CD14-positive monocyte (primary cell): ENCODE measurements around the gene FLT3LG. TPM values are rescaled to one million over a fixed set of nuclear protein-coding genes. Genes with fewer than 3 reads are reported as not detected.
A peak's percentile ranks its signal among the peaks of the same experiment; 100 is the strongest.

ENCODE experiments used
- DNase-seq, 3 donors: peaks; one replicate each; pipeline ENCODE4 v3.0.0-alpha.2; 2011 to 2022
- H2AFZ ChIP-seq: 2 replicates; pipeline ENCODE4 v1.6.0; 2012; ENCODE audit warnings: mild to moderate bottlenecking, low read depth, low read length, inconsistent platforms; ENCODE audit not compliant: insufficient read depth, poor library complexity, severe bottlenecking
- H3K27ac ChIP-seq, 2 donors: 1 replicate in 1 of 2; 2 replicates in 1 of 2; pipeline ENCODE4 v1.5.1; 2012 to 2013; ENCODE audit warnings: low read length in 2 of 2, control low read depth in 1 of 2, inconsistent platforms in 1 of 2, low read depth in 1 of 2, mild to moderate bottlenecking in 1 of 2
- H3K27me3 ChIP-seq, 2 donors: one replicate each; pipeline versions ENCODE4 v1.6.0 to v1.6.1; 2011 to 2013; ENCODE audit warnings: low read length in 2 of 2; ENCODE audit not compliant: control insufficient read depth in 2 of 2, insufficient read depth in 2 of 2
- H3K36me3 ChIP-seq, 2 donors: replicated peaks in 1 of 2; 1 replicate in 1 of 2; 2 replicates in 1 of 2; pipeline versions ENCODE4 v1.5.1 to v1.6.1; 2012 to 2013; ENCODE audit warnings: low read length in 2 of 2, control low read depth in 1 of 2, inconsistent platforms in 1 of 2, mild to moderate bottlenecking in 1 of 2; ENCODE audit not compliant: insufficient read depth in 2 of 2, control insufficient read depth in 1 of 2
- H3K4me1 ChIP-seq, 2 donors: 1 replicate in 1 of 2; 2 replicates in 1 of 2; pipeline versions ENCODE4 v1.5.1 to v1.6.1; 2012 to 2013; ENCODE audit warnings: low read length in 2 of 2, control low read depth in 1 of 2, inconsistent platforms in 1 of 2, mild to moderate bottlenecking in 1 of 2, moderate library complexity in 1 of 2; ENCODE audit not compliant: insufficient read depth in 2 of 2, control insufficient read depth in 1 of 2
- H3K4me2 ChIP-seq: replicated peaks from 2 replicates; pipeline ENCODE3; 2012; ENCODE audit warnings: low read length, moderate library complexity, mild to moderate bottlenecking; ENCODE audit not compliant: poor library complexity, severe bottlenecking; ENCODE audit errors: extremely low read depth
- H3K4me3 ChIP-seq, 3 experiments: fragments of 200-600 bp in 1 of 3; sonication (generic) in 1 of 3; replicated peaks in 1 of 3; 1 replicate in 2 of 3; 2 replicates in 1 of 3; pipeline ENCODE4 v1.5.1; 2011 to 2013; ENCODE audit warnings: low read length in 3 of 3, mild to moderate bottlenecking in 3 of 3, control low read depth in 2 of 3, low read depth in 2 of 3, inconsistent platforms in 1 of 3, moderate library complexity in 1 of 3
- H3K79me2 ChIP-seq: 2 replicates; pipeline ENCODE4 v1.6.0; 2012; ENCODE audit warnings: mild to moderate bottlenecking, control low read depth, inconsistent platforms, low read length, moderate library complexity; ENCODE audit not compliant: insufficient read depth
- H3K9ac ChIP-seq: 2 replicates; pipeline ENCODE4 v1.6.0; 2017; ENCODE audit warnings: low read length, mild to moderate bottlenecking; ENCODE audit not compliant: insufficient read depth, poor library complexity, severe bottlenecking
- H3K9me3 ChIP-seq, 2 donors: replicated peaks in 1 of 2; 1 replicate in 1 of 2; 2 replicates in 1 of 2; pipeline versions ENCODE4 v1.5.1 to v1.6.1; 2012 to 2013; ENCODE audit warnings: low read length in 2 of 2, control low read depth in 1 of 2; ENCODE audit not compliant: control insufficient read depth in 1 of 2, insufficient read depth in 1 of 2
- H4K20me1 ChIP-seq: 2 replicates; pipeline ENCODE4 v1.6.0; 2012; ENCODE audit warnings: mild to moderate bottlenecking, low read length, control low read depth, moderate library complexity; ENCODE audit not compliant: insufficient read depth
- H3K27ac Mint-ChIP-seq, 7 donors: one replicate each; pipeline ENCODE4 v1.8.0; 2020; ENCODE audit warnings: mild to moderate bottlenecking in 7 of 7, mixed read lengths in 7 of 7, moderate library complexity in 6 of 7, inconsistent platforms in 2 of 7
- H3K27me3 Mint-ChIP-seq, 3 donors: one replicate each; pipeline ENCODE4 v1.8.0; 2021 to 2022; ENCODE audit warnings: low read depth in 3 of 3, mild to moderate bottlenecking in 3 of 3, mixed read lengths in 3 of 3, moderate library complexity in 3 of 3, inconsistent platforms in 1 of 3
- H3K36me3 Mint-ChIP-seq, 2 donors: one replicate each; pipeline ENCODE4 v1.8.0; 2020; ENCODE audit warnings: mixed read lengths in 2 of 2, inconsistent platforms in 1 of 2, mild to moderate bottlenecking in 1 of 2
- H3K4me1 Mint-ChIP-seq: one replicate; pipeline ENCODE4 v1.8.0; 2020; ENCODE audit warnings: mild to moderate bottlenecking, mixed read lengths
- H3K4me3 Mint-ChIP-seq, 2 donors: one replicate each; pipeline ENCODE4 v1.8.0; 2020; ENCODE audit warnings: mild to moderate bottlenecking in 2 of 2, mixed read lengths in 2 of 2, moderate library complexity in 1 of 2
- H3K9me3 Mint-ChIP-seq, 7 donors: one replicate each; pipeline ENCODE4 v1.8.0; 2020 to 2022; ENCODE audit warnings: mixed read lengths in 7 of 7, mild to moderate bottlenecking in 6 of 7, moderate library complexity in 6 of 7, inconsistent platforms in 2 of 7
- CTCF ChIP-seq: fragments of 200-600 bp; IDR thresholded peaks from one replicate; pipeline ENCODE4 v1.8.0; 2022; ENCODE audit warnings: antibody characterized with exemption, mild to moderate bottlenecking
- WGBS: methylation state at CpG from one replicate; pipeline ENCODE4 v1.1.5; 2013; ENCODE audit warnings: missing lambda C conversion rate; ENCODE audit not compliant: insufficient coverage; 5-methylcytosine and 5-hydroxymethylcytosine counted together
- intact Hi-C, 2 donors: fragments of 100-400 bp; cut with micrococcal nuclease; formaldehyde crosslinking; loops; one replicate each; pipeline versions ENCODE4 v1.15.0 to v1.15.1; 2023
- polyA minus RNA-seq: library from RNA; depleted of rRNA, polyadenylated mRNA; stranded (reverse); fragments of >200 nt; gene quantifications from 2 replicates; pipeline ENCODE4 v1.2.3, GENCODE V29; 2012
- polyA plus RNA-seq, 3 donors: library from polyadenylated mRNA; depleted of rRNA in 1 of 3; unstranded in 2 of 3; stranded (reverse) in 1 of 3; fragments of 300-500 nt in 2 of 3; fragments of >200 nt in 1 of 3; fragmentation: Illumina TruSeq in 2 of 3; gene quantifications; 1 replicate in 2 of 3; 2 replicates in 1 of 3; pipeline ENCODE4 v1.2.3, GENCODE V29; 2012 to 2021
- total RNA-seq, 12 experiments: library from RNA in 1 of 12; stranded (reverse) in 1 of 12; fragments of 120-200 nt in 1 of 12; gene quantifications; one replicate each; pipeline ENCODE4 v1.2.4 and lab custom pipeline; 2013 to 2026; ENCODE audit warnings: mixed read lengths in 6 of 12, inconsistent platforms in 1 of 12

FLT3LG gene
- 6.7 TPM for total RNA-seq (2013)
- polyA plus RNA-seq = 10 to 100 TPM in 1 of 3 donors, 1 to 10 TPM in 2; 5.0 to 13.8 (median 6.9) TPM
- polyA minus RNA-seq = 3.3 and 7.3 TPM in 2 replicates
- total RNA-seq (lab: John Stamatoyannopoulos, UW) = 0 to 0.69 (median 0.18) reads per million in 11 experiments

GRCh38 chr19:49473868-49474541, at the start of gene FLT3LG:
TSS of gene FLT3LG (plus strand) at chr19:49474215. CDS start at chr19:49474640, 425 bp downstream.
- Mint-ChIP-seq H3K36me3 (peaks cover 8 to 9% of the 10 kb centered on the region in 2 donors), H3K9me3 (peaks cover 0 to 2% (median 0%) of the 10 kb centered on the region in 7 donors), H3K27me3 (peaks cover 2 to 13% (median 6%) of the 10 kb centered on the region in 3 donors), H3K4me1 (peaks cover 45% of the 10 kb centered on the region), H3K4me3 (peak within 1 kb of the TSS; percentile 86 to 91), H3K27ac (peak within 1 kb of the TSS; percentile 33 to 92 (median 88))
- H3K79me2 ChIP-seq = no peaks in the 10 kb centered on the region
- TF ChIP-seq CTCF = peak; percentile 93
- intact Hi-C loops = loop anchor here in 1 of 2 donors (5.0 kb wide), 1 partner anchor 203 kb away; the partner anchor contains the start of gene PRMT1
- peaks cover 32 to 41% of the 10 kb centered on the region in 2 donors for H3K4me1 ChIP-seq
- H3K27ac ChIP-seq = peak within 1 kb of the TSS; percentile 53 to 83
- no peaks in the 10 kb centered on the region for H3K9me3 ChIP-seq
- H3K4me3 ChIP-seq = peak within 1 kb of the TSS; percentile 62 to 90 (median 69)
- WGBS = 2% methylated on average over 26 of the region's 33 CpGs
- H2AFZ ChIP-seq = peak within 1 kb of the TSS; percentile 88
- H3K36me3 ChIP-seq = no peaks in the 10 kb centered on the region
- H3K27me3 ChIP-seq = no peaks in the 10 kb centered on the region
- peak within 1 kb of the TSS; percentile 84 for H3K4me2 ChIP-seq
- peak; percentile 82 to 86 (median 85) for DNase-seq
- peak within 1 kb of the TSS; percentile 79 for H3K9ac ChIP-seq
- no peaks in the 10 kb centered on the region for H4K20me1 ChIP-seq

- peaks cover 97 to 100% (median 97%) of the 10 kb centered on the region in 3 donors for H3K27me3 Mint-ChIP-seq
- Histone ChIP-seq H3K9ac (no peak within 1 kb of the TSS), H3K27ac (no peak within 1 kb of the TSS), H3K9me3 (peaks cover 0 to 48% of the 10 kb centered on the region in 2 donors), H3K36me3 (no peaks in the 10 kb centered on the region), H4K20me1 (no peaks in the 10 kb centered on the region), H2AFZ (no peak within 1 kb of the TSS), H3K4me2 (no peak within 1 kb of the TSS), H3K4me1 (peaks cover 13 to 27% of the 10 kb centered on the region in 2 donors), H3K4me3 (no peak within 1 kb of the TSS), H3K27me3 (peaks cover 81 to 99% of the 10 kb centered on the region in 2 donors), H3K79me2 (no peaks in the 10 kb centered on the region)
- peaks cover 0 to 38% (median 19%) of the 10 kb centered on the region in 7 donors for H3K9me3 Mint-ChIP-seq
- intact Hi-C loops = loop anchor here in 1 of 2 donors (10.0 kb wide), 1 partner anchor 50 kb away; no protein-coding TSS in a partner anchor
- H3K4me3 Mint-ChIP-seq = peak within 1 kb of the TSS in 1 of 2 donors; percentile 88
- 70% methylated on average over 7 of the region's 7 CpGs for WGBS
- no peak for DNase-seq
- peak within 1 kb of the TSS in 1 of 7 donors; percentile 13 for H3K27ac Mint-ChIP-seq
- no peak for TF ChIP-seq CTCF
- peaks cover 42% of the 10 kb centered on the region for H3K4me1 Mint-ChIP-seq
- H3K36me3 Mint-ChIP-seq = peaks cover 0 to 27% of the 10 kb centered on the region in 2 donors
Measured at GRCh38 chr19:49425178-49425577, 48.8 kb upstream of the FLT3LG start, which contains the start of gene GFY. TSS of gene GFY (plus strand) at chr19:49425388. CDS start at chr19:49426431, 1,043 bp downstream.
